TTC549 (cell line): ENCODE results near the gene ZNF668.

ENCODE experiments used
- FAIRE-seq: peaks from 2 replicates; lab custom pipeline; 2012; peaks lifted over from hg19 to GRCh38; lab: Jason Lieb, UNC

Gene ZNF668

DNA sequence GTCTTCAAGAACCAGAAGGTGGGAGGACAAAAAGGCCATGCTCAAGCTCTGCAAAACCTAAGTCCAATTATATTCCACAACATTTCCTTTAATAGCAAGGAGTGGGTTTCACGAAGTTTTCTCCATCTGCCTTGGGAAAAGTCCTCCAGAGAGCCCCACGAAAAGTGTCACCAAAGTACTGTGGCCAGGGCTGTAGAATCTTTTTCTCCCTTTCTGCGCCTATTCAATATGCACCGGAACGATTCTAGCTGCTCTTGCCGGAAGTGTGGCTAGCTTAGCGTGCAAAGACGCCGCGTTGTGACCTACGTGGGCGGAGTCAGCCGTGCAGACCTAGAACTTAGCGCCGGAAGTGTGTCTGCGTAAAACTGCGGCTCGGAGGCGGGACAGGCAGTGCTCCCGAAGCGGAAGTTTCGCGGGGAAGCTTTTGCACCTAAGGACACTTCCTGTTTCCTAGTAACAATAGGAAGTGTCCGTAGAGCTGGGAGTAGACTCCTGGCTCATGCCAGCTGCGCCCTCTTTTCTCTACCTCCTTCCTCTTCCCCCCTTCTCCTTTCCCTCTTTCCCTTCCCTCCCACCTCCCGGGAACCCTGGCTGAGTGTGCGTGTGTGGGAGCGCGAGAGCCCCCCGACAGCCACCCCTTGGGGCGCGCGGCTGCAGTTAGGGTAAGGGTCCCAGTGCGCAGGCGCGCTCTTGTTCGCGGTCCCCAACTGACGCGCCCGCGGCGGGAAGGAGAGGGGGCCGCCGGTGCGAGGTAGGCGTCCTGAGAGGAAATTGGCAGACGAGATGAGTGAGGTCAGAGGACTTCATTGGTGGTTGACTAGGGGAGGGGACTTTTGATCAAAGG is at the start of gene ZNF668, which contains the start of gene ZNF646:
ZNF668 (minus strand) TSS at position 271 of the 844 bp plus-strand sequence. CDS start 9,781 bp downstream, outside the sequence.
ZNF646 (plus strand) TSS at position 453 of the 844 bp plus-strand sequence. CDS start 1,903 bp downstream, outside the sequence.
- FAIRE-seq = peak; percentile 88

DNA sequence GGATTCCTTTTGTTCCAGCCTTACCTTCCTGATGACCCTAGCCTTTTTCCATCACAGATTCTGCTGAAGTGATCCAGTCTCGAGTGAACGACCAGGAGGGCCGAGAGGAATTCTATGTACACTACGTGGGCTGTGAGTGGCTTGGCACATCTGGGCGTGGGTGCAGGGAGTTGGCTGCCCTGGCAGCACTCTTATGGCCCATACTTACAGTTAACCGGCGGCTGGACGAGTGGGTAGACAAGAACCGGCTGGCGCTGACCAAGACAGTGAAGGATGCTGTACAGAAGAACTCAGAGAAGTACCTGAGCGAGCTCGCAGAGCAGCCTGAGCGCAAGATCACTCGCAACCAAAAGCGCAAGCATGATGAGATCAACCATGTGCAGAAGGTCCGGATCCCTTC is 46.1 kb upstream of the ZNF668 start:
- FAIRE-seq = no peak

DNA sequence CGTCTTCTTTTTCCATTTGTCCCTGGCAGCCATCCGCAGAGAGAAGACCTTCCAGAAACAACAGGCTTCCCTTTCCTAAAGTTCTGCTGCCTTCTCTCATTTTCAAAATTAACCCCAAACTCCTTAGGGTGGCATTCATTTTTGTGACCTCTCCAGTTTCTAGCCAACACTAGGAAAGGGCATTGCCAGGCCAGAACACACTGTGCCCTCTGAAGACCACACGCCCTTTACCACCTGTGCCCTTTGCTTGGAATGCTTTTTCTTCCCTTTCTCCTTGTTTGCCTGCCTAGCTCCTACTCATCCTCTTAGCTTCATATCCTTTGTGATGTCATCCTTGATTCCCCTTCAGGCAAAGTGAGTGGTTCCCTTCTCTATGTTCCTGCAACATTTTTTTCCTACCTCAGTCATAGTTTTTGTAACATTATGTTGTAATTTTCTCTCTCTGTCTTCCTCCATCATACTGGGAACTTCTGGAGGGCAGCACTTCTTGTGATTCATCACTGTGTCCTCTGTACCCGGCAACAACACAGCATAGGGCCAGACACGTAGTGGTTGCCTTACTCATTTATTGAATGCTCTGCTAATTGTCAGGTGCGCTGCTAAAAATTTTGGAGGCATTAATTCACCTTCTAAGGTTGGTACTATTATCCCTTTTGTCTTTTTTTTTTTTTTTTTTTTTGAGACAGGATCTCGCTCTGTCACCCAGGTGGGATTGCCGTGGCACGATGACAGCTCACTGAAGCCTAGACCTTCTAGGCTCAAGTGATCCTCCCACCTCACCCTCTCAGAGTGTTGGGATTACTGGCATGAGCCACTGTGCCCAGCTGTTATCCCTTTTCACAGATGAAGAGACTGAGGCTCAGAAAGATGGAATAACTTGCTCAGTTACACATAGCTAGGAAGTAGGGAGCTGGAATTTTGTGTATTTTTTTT is 44.4 kb upstream of the ZNF668 start:
- FAIRE-seq = no peak

DNA sequence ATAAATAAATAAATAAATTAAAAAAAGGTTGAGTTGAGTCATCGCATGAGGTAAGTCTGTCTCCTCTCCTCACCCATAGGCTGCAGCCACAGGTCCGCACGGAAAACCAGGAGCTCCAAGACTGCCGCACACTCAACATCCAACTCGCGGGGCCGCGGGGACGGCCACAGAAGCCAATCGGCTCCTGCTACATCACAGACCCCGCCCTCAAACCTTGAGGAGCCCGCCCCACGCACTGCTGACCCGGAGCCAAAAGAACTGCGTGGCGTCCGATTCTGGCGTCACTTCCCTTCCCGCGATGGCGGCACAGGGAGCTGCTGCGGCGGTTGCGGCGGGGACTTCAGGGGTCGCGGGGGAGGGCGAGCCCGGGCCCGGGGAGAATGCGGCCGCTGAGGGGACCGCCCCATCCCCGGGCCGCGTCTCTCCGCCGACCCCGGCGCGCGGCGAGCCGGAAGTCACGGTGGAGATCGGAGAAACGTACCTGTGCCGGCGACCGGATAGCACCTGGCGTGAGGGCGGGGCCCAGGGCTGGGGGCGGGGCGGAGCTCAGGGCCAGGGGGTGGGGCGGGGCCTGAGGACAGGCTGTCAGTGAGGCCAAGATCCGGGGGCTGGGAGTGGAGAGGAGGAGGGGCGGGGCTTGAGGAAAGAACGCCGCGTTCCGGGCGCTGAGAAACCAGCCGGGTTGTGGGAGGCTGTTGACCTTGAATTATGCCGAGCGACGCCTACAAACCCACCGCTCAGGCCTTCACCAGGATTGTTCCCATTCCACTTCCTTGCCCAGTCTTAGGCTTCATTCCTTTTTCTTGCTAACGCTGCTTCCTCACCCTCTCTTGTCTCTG is 43.6 kb upstream of the ZNF668 start, which contains the start of gene KAT8:
KAT8 (plus strand) TSS at position 281 of the 839 bp plus-strand sequence; CDS start at position 299, 18 bp downstream.
- peak; percentile 81 for FAIRE-seq

DNA sequence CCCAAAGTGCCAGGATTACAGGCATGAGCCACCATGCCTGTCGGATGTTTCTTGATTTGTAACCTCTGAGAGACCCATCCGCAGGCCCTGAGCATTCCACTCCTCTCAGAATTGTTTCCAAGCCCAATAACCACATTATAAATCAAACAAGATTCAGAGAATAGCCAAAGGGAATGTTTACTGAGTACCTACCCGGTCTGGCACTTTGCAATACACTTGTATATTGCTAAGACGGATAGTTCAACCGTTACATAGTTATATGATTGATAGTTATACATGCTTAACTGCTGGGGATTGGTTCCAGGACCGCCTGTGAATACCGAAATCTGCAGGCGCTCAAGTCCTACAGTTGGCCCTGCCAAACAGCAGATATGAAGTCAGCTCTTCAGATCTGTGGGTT is 40.4 kb upstream of the ZNF668 start:
- FAIRE-seq = no peak

DNA sequence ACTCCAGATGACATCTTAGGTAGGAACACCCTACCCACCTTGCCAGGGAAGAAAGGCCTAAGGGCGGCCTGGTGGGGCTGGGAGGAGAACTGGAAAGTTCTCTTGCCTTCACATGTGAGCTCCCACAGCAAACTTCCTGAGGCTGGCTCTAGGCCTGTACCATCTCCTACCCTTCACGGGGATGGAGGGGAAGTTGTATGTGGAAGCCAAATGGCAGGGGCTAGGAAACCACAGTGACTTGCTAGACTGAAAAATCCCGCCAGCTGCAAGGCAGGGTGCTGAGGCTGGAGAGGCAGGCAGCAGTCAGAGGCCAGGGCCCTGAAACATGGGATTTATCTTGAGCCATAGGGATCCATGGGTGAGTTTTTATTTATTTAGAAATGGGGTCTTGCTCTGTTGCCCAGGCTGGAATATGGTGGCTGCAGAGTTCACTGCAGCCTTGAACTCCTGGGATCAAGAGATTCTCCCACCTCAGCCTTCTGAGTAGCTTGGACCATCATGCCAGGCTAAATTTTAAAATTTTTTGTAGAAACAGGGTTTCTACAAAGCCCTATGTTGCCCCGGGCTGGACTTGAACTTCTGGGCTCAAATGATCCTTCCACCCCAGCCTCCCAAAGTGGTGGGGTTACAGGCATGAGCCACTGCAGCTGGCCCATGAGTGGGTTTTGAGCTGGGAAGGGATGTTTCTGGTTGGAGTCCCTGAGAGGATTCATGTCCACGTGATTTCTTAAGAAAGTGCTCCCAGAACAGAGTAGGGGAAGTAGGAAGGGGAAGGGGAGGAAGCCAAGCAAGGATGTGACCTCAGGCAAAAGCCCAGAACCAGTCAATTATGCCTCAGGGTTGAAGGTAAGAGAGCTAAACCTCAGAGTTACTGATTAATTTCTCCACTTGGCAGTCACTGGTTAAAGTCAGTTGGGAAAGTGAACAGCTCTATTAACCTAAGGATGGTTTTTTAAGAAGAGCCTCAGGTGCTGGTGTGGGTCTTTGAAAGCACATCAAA is 39.4 kb upstream of the ZNF668 start:
- no peak for FAIRE-seq

DNA sequence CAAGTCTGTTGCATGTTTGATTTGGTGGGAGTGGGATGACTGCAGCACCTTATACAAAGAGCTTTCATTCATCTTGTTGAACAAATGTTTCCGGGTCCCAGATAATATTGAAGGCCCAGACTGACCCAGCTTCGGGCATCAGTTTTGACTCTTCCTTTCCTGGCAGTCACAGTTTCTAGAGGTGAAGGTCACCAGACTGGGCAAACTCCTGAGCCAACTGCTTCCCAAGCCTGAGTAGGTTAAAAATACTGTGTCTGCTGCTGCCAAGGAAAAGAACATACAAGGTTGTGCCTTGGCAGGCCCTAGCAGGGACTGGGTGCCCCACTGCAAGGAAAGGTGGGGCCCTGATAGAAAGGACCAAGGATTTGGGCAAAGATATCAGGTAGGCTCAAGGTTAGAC is 38.7 kb upstream of the ZNF668 start:
- FAIRE-seq = no peak

DNA sequence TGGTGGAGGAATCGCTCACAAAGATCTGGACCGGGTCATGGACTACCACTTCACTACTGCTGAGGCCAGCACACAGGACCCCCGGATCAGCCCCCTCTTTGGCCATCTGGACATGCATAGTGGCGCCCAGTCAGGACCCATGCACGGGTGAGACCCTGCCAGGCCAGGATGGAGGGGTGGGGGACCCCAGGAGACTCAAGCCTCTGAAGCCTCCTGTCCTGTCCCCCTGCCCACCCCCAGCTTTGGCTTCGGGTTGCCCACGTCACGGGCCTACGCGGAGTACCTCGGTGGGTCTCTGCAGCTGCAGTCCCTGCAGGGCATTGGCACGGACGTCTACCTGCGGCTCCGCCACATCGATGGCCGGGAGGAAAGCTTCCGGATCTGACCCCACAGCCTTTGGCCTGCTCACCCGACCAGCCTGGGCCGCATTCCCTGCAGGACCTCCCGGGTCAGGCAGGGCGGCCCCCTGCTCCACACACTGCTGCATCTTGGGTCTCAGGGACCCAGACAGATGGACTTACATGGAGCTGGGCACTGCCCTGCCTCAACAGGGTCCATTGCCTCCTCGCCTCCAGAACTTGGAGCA is 37.9 kb upstream of the ZNF668 start:
- no peak for FAIRE-seq

DNA sequence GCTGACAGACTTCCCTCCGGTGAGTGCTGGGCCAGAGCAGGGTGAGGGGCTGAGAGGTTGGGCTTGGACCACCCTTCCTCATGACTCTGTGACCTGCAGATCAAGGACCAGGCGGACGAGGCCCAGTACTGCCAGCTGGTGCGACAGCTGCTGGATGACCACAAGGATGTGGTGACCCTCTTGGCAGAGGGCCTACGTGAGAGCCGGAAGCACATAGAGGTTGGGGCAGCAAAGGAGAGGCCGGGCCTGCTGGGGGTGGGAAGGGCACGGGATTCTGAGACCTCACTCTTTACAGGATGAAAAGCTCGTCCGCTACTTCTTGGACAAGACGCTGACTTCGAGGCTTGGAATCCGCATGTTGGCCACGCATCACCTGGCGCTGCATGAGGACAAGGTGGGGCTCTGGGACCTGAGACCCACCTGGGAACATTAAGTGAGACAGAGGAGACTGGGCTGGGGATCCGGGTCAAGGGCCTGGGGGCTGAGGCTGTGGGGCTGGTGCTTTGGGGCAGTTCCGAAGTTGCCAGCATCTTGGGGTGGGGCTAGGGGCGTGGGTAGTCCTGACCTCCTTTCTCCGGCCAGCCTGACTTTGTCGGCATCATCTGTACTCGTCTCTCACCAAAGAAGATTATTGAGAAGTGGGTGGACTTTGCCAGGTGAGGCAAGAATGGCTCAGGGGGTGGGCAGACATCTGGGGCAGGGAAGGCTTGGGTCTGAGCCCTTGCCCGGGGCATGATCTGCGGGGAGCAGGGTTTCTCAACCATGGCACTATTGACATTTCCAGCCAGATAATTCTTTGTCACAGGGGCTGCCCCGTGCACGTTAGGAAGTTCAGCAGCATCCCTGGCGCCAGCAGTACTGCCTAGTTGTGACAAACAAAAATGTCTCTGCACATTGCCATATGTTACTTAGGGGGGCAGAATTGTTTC is 36.3 kb upstream of the ZNF668 start:
- no peak for FAIRE-seq

DNA sequence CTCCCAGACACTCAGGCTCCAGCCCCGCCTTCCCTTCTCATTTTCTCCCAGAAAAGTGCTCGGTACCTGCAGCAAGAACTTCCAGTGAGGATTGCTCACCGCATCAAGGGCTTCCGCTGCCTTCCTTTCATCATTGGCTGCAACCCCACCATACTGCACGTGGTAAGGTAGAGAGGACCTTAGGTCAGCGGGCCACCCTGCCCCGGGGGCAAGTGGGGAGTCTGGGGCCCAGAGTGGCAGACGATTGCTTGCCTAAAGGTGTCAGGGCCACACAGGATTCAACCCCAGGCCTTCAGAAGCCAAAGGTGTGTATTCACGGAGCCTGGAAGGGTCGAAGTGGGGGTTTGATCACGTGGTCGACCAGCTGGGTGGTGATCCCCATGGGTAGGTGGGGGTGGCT is 35.6 kb upstream of the ZNF668 start:
- FAIRE-seq = no peak

DNA sequence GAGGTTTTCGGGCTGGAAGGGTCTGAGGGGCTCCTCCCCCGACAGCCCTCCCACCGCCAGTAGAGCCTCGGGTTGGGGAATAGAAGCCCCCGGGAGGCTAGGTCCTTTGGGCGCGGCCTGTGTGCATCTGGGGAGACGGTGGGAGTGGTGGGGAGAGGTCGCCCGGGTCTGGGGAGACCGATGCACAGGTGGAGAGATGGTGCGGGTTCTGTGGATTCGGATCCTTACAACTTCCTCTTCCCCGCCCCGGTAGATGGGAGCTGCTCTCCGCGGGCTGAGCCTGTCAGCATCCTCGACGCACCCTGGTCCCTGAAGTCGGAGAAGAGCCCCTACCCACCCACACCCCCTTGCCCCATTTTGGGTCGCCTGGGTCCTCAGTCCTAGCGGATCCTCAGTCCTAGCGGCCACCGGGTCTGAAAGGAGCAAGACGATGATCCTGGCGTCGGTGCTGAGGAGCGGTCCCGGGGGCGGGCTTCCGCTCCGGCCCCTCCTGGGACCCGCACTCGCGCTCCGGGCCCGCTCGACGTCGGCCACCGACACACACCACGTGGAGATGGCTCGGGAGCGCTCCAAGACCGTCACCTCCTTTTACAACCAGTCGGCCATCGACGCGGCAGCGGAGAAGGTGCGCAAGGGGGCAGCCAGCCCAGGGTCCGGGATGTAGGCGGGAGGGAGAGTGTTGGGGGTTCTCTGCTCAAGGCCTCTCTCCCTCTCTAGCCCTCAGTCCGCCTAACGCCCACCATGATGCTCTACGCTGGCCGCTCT is 34.9 kb upstream of the ZNF668 start:
- no peak for FAIRE-seq

DNA sequence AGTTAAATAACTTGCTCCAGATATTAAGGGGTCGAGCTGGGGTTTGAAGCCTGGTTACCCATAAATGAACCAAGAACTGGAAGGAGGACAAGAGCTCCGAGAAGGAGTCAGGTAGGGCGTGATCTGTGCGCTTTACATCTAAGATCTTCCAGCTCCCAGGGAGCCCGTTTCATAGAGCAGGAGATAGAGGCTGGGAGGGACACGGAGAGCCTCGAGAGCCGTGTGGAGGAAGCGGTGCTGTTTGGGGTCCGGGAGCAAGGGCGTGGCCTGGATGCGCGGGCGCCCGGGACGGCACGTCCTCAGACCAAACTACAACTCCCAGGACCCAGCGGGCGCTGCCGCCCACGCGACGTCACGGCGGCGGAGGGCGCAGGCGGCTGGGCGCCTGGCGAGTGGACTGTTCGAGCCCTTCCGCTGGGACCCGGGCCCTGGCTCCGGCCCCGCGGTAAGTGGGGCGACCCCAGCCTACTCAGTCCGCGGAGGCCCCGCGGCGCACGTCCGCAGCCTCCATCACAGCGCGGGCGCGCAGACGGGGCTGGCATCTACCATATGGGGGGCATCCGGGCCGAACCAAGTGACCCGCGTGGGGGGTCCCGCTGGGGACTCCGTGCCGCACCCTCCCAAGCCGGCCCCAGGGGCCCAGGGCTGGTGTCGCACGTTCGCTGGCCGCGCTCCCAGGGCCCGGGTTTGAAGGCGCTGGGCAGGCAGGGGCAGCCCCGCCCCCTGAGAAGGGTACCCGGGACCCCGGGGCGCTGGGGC is 34.2 kb upstream of the ZNF668 start, which contains the start of gene BCKDK:
BCKDK (plus strand) TSS at position 352 of the 759 bp plus-strand sequence. CDS start 838 bp downstream, outside the sequence.
- FAIRE-seq = no peak

DNA sequence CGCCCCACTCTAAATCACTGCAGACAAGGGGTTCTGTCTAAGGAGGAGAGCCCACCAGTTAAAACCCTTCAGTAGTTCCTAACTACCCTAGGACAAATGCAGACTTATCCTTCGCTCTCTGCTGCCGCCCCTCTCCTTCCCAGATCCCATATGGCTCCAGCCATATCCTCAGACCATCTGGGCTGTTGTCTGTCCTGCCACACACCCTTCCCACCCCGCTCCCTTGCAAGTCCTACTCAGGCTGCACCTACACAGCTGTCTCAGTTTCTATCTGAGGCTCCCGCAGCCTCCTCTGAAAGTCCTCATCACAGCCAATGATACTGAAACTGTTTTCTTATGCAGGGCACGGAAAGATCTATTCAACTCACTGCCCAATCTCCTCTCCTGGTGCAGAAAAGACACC is 33.4 kb upstream of the ZNF668 start:
- FAIRE-seq = no peak

DNA sequence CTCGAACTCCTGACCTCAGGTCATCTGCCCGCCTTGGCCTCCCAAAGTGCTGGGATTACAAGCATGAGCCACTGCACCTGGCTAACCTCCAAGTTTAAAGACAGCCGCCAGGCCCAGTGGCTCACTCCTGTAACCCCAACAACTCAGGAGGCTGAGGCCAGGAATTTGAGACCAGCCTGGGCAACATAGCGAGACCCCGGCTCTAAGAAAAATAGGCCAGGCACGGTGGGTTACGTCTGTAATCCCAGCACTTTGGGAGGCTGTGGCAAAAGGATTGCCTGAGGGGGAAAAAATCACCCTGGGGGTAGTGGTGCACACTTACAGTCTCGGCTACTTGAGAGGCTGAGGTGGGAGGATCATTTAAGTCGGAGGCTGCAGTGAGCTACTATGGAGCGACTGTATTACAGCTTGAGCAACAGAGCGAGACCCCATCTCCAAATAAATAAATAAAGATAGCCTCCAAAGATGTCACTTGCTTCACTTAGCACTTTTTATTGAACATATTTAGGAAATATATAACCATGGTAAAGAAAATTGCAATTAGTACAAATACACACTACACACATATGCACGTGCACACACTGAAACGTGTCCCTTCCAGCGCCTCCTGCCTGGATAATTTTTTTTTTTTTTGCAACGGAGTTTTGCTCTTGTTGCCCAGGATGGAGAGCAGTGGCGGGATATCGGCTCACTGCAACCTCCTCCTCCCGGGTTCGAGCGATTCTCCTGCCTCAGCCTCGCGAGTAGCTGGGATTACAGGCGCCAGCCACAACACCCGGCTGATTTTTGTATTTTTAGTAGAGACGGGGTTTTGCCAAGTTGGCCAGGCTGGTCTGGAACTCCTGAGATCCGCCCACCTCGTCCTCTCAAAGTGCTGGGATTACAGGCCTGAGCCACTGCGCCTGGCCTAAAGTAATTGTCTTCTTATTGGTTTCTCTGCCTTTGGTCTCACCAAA is 32.7 kb upstream of the ZNF668 start:
- FAIRE-seq = no peak

DNA sequence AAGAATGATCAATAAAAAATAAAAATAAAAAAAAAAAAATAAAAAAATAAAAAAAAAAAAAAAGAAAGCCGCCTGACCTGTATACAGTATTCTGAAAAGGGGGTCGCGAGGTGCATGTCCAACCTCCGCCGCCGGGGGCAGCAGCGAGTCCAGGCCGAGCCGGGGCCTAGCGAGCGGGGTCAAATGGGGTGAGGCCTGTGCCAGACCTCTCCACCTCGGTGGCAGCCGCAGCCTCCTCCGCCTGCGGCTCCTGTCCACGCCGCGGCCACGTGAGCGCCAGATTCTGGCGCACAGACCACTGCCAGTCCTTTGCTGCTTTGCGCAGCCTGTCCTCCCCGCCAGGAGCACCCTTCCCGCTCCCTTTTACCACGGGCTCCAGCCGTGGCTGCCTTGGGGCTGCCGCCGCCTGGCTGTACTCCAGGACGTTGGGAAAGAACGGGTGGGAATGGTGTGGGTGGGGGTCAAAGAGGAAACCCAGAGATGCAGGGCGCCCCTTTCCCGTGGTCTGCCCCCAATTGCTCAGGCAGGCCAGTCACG is 31.7 kb upstream of the ZNF668 start:
- FAIRE-seq = no peak
